Stimulated activated CD4-positive, alpha-beta T cell treated with anti-CD3 and anti-CD28 coated beads, TNF-alpha, amount 100 ng/mL, for 1 hour (primary cell): ENCODE data around the gene CEP72.
"Not testable (repeated sequence)": the region's sequence is repeated elsewhere in the genome, so short reads cannot be mapped to it uniquely, and the experiment has no call there.

Source experiments
- DNase-seq, 3 donors: peaks; one replicate each; pipeline ENCODE4 v3.0.0-alpha.2; 2020; ENCODE audit warnings: low read depth in 3 of 3, low spot score in 1 of 3

The CEP72 gene

GRCh38 chr5:669111-669841 lies 57.1 kb downstream of the CEP72 start:
- DNase-seq = peak in 1 of 3 donors; percentile 32

GRCh38 chr5:669842-670395 lies 57.8 kb downstream of the CEP72 start:
- DNase-seq = no peak

GRCh38 chr5:670396-671270 lies 58.5 kb downstream of the CEP72 start:
- DNase-seq = no peak

GRCh38 chr5:671459-672328 lies 59.6 kb downstream of the CEP72 start:
- peak in 2 of 3 donors; percentile 41 to 57 for DNase-seq

- DNase-seq = peak in 2 of 3 donors; percentile 40 to 69
Observed at GRCh38 chr5:672329-673160, 60.4 kb downstream of the CEP72 start.

- no peak for DNase-seq
Observed at GRCh38 chr5:673161-673830, 61.2 kb downstream of the CEP72 start.

GRCh38 chr5:673831-674629 lies 61.9 kb downstream of the CEP72 start:
- DNase-seq = no peak

- no peak for DNase-seq
Observed at GRCh38 chr5:674630-675011, 62.5 kb downstream of the CEP72 start.

- DNase-seq = no peak
Observed at GRCh38 chr5:675111-675870, 63.2 kb downstream of the CEP72 start.

- DNase-seq = no peak
Observed at GRCh38 chr5:675871-676698, 63.9 kb downstream of the CEP72 start.

- no peak for DNase-seq
Observed at GRCh38 chr5:676699-677076, 64.5 kb downstream of the CEP72 start.

- DNase-seq = no peak
Observed at GRCh38 chr5:677131-678101, 65.3 kb downstream of the CEP72 start.

- DNase-seq = not testable (repeated sequence)
Observed at GRCh38 chr5:678521-678920, 66.4 kb downstream of the CEP72 start.

GRCh38 chr5:679166-679895 lies 67.2 kb downstream of the CEP72 start:
- DNase-seq = not testable (repeated sequence)

- DNase-seq = not testable (repeated sequence)
Observed at GRCh38 chr5:680118-680795, 68.1 kb downstream of the CEP72 start.
